Mesenchymal stem cell (in vitro differentiated cells and primary cell): ENCODE results near the gene STAG3.

Experiments
- DNase-seq: peaks from one replicate; pipeline ENCODE4 v3.0.0-alpha.2; 2013
- H2AFZ ChIP-seq: one replicate; pipeline ENCODE4 v1.6.1; 2013; ENCODE audit warnings: low read depth, mild to moderate bottlenecking, control low read depth, inconsistent platforms, low read length, moderate library complexity
- H2AK5ac ChIP-seq: 2 replicates; pipeline ENCODE4 v1.6.1; 2013; ENCODE audit warnings: low read length, moderate library complexity, mild to moderate bottlenecking, inconsistent platforms; ENCODE audit not compliant: severe bottlenecking
- H2BK120ac ChIP-seq: one replicate; pipeline ENCODE4 v1.6.1; 2013; ENCODE audit warnings: low read depth, mild to moderate bottlenecking, inconsistent platforms, low read length, moderate library complexity
- H2BK12ac ChIP-seq, 2 experiments: one replicate each; pipeline ENCODE4 v1.6.1; 2013; ENCODE audit warnings: inconsistent platforms in 2 of 2, low read length in 2 of 2, mild to moderate bottlenecking in 2 of 2, moderate library complexity in 2 of 2, control low read depth in 1 of 2
- H2BK15ac ChIP-seq: one replicate; pipeline ENCODE4 v1.6.1; 2013; ENCODE audit warnings: mild to moderate bottlenecking, low read depth, inconsistent platforms; ENCODE audit not compliant: poor library complexity, severe bottlenecking
- H2BK5ac ChIP-seq: 2 replicates; pipeline ENCODE4 v1.6.1; 2013; ENCODE audit warnings: low read depth, mild to moderate bottlenecking, low read length, control low read depth, inconsistent platforms; ENCODE audit not compliant: poor library complexity, severe bottlenecking
- H3K14ac ChIP-seq, 2 experiments: one replicate each; pipeline ENCODE4 v1.6.1; 2013; ENCODE audit warnings: inconsistent platforms in 2 of 2, low read length in 2 of 2, control low read depth in 1 of 2, mild to moderate bottlenecking in 1 of 2, moderate library complexity in 1 of 2
- H3K18ac ChIP-seq, 2 experiments: one replicate each; pipeline ENCODE4 v1.6.1; 2013; ENCODE audit warnings: inconsistent platforms in 2 of 2, low read length in 2 of 2, control low read depth in 1 of 2, low read depth in 1 of 2, mild to moderate bottlenecking in 1 of 2
- H3K23ac ChIP-seq, 2 experiments: one replicate each; pipeline ENCODE4 v1.6.1; 2013; ENCODE audit warnings: inconsistent platforms in 2 of 2, low read length in 2 of 2, mild to moderate bottlenecking in 2 of 2, moderate library complexity in 2 of 2, control low read depth in 1 of 2
- H3K27ac ChIP-seq: 2 replicates; pipeline ENCODE4 v1.5.1; 2013; ENCODE audit warnings: mild to moderate bottlenecking, moderate library complexity, low read length, control low read depth, inconsistent platforms; ENCODE audit not compliant: poor library complexity, severe bottlenecking
- H3K27me3 ChIP-seq, 2 experiments: 2 replicates each; pipeline versions ENCODE4 v1.6.1 to v1.7.0; 2013; ENCODE audit warnings: low read length in 2 of 2, mild to moderate bottlenecking in 2 of 2, moderate library complexity in 2 of 2, control low read depth in 1 of 2, inconsistent platforms in 1 of 2; ENCODE audit not compliant: control insufficient read depth in 1 of 2, insufficient read depth in 1 of 2
- H3K36me3 ChIP-seq, 2 experiments: 2 replicates each; pipeline versions ENCODE4 v1.6.1 to v1.7.0; 2013; ENCODE audit warnings: low read length in 2 of 2, control low read depth in 1 of 2, inconsistent platforms in 1 of 2, low read depth in 1 of 2, mild to moderate bottlenecking in 1 of 2; ENCODE audit not compliant: insufficient read depth in 2 of 2, control insufficient read depth in 1 of 2
- H3K4ac ChIP-seq, 2 experiments: one replicate each; pipeline ENCODE4 v1.6.1; 2013; ENCODE audit warnings: inconsistent platforms in 2 of 2, low read length in 2 of 2, mild to moderate bottlenecking in 2 of 2, moderate library complexity in 2 of 2, control low read depth in 1 of 2, low read depth in 1 of 2
- H3K4me1 ChIP-seq: 2 replicates; pipeline ENCODE4 v1.6.1; 2013; ENCODE audit warnings: low read depth, low read length, control low read depth; ENCODE audit not compliant: control insufficient read depth, insufficient read depth
- H3K4me2 ChIP-seq: 2 replicates; pipeline ENCODE4 v1.6.1; 2013; ENCODE audit warnings: low read length, mild to moderate bottlenecking, inconsistent platforms; ENCODE audit not compliant: poor library complexity, severe bottlenecking
- H3K4me3 ChIP-seq, 2 experiments: 2 replicates each; pipeline versions ENCODE4 v1.5.1 to v1.7.0; 2013; ENCODE audit warnings: low read length in 2 of 2, mild to moderate bottlenecking in 2 of 2, control low read depth in 1 of 2, low read depth in 1 of 2; ENCODE audit not compliant: insufficient read depth in 1 of 2
- H3K79me1 ChIP-seq: replicated peaks from 2 replicates; pipeline ENCODE4 v1.6.1; 2013; ENCODE audit warnings: mild to moderate bottlenecking, control low read depth, low read length, inconsistent platforms; ENCODE audit not compliant: poor library complexity, severe bottlenecking
- H3K9ac ChIP-seq: 2 replicates; pipeline ENCODE4 v1.7.0; 2013; ENCODE audit warnings: mild to moderate bottlenecking, low read length, moderate library complexity
- H3K9me3 ChIP-seq: 2 replicates; pipeline ENCODE4 v1.7.0; 2013; ENCODE audit warnings: mild to moderate bottlenecking, low read length; ENCODE audit not compliant: control insufficient read depth
- H4K8ac ChIP-seq: one replicate; pipeline ENCODE4 v1.6.1; 2013; ENCODE audit warnings: inconsistent platforms, mild to moderate bottlenecking, low read length, moderate library complexity
- H4K91ac ChIP-seq: one replicate; pipeline ENCODE4 v1.6.1; 2013; ENCODE audit warnings: mild to moderate bottlenecking, low read length, inconsistent platforms
- WGBS: methylation state at CpG from one replicate; pipeline ENCODE4 v1.1.7; 2013; ENCODE audit warnings: mixed read lengths; 5-methylcytosine and 5-hydroxymethylcytosine counted together

STAG3 gene

DNA sequence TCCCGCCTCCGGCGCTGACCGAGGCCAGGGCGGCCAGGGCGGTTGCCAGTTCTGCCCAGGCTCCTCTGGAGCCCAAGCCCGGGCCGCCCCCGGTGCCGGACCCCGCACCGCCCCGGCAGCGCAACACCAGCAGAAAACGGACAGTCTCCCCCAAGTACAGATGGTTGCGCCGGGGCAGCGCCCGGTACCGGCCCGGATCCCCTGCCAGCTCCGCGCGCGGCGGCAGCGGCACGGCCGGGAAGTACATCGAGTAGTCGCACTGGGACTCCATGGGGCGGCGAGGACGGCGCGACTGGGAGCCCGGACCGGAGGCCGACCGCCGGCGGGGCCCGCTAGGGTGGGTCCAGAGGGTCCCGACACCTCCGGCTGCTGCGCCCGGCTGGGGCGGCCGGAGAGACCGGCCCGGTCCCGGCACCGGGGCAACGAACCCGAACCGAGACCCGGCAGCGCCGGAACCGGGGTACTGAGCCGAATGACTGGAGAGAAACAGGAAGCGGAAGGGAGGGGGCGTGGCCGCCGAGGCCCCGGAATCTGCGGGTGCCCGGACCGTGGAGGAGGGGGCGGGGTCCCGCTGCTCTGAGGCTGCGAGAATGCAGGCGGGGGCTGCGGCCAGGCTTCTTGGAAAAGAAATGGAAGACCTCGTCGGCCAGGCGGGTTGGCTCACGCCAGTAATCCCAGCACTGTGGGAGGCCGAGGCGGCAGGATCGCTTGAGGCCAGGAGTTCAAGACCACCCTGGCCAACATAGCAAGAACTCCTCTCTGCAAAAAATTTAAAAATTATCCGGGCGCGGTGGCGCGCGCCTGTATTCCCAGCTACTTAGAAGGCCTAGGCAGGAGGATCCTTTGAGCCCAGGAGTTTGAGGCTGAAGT lies 19.3 kb upstream of the STAG3 start, which contains the start of gene TRAPPC14:
TSS of gene TRAPPC14 (minus strand) at position 495 of the 870 bp plus-strand sequence. CDS start at position 271, 224 bp downstream.
- Histone ChIP-seq H2BK12ac (peak within 1 kb of the TSS in 1 of 2 experiments; percentile 25), H2AFZ (peak within 1 kb of the TSS; percentile 90)
- 3% methylated on average over 80 of the region's 87 CpGs for WGBS

DNA sequence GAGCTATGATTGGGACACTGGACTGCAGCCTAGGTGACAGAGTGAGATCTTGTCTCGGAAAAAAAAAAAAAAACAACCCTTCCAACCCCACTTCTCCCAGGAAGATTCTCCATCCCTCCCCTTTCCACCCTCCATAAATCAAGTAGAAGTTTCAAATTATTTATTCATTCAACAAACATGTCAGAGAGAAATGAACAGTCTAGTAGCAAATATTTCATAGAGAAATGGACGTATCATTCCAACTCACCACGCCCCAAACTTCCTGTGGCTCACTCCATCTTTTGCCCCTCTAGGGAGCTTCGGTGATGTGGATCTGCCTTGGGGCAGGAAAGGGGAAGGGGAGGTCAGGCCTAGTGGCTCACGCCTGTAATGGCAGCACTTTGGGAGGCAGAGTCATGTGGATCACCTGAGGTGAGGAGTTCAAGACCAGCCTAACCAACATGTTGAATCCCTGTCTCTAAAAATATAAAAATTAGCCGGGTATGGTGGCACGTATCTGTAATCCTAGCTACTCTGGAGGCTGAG lies 18.6 kb upstream of the STAG3 start:
- WGBS = 89% methylated on average over 5 of the region's 7 CpGs
- H2BK15ac ChIP-seq = no peak overlapping the region
- H3K4me1 ChIP-seq = peaks cover 34% of the 10 kb centered on the region
- H2BK120ac ChIP-seq = peak overlapping the region; percentile 71
- H3K23ac ChIP-seq = no peak overlapping the region
- H2BK12ac ChIP-seq = no peak overlapping the region
- peak overlapping the region in 1 of 2 experiments; percentile 95 for H3K18ac ChIP-seq
- H2AFZ ChIP-seq = no peak overlapping the region
- H3K36me3 ChIP-seq = peaks cover 26 to 27% of the 10 kb centered on the region in 2 experiments
- no peak overlapping the region for H4K91ac ChIP-seq
- no peak overlapping the region for H3K14ac ChIP-seq
- peak overlapping the region in 1 of 2 experiments; percentile 81 for H3K4me3 ChIP-seq
- no peaks in the 10 kb centered on the region for H3K9me3 ChIP-seq
- no peak overlapping the region for H2BK5ac ChIP-seq
- peak overlapping the region; percentile 80 for H3K4me2 ChIP-seq
- peak overlapping the region; percentile 28 for H3K27ac ChIP-seq
- H4K8ac ChIP-seq = peak overlapping the region; percentile 96
- peak overlapping the region; percentile 87 for H3K9ac ChIP-seq
- DNase-seq = no peak
- H3K79me1 ChIP-seq = peaks cover 18% of the 10 kb centered on the region
- H3K4ac ChIP-seq = peak overlapping the region in 1 of 2 experiments; percentile 32
- H2AK5ac ChIP-seq = no peak overlapping the region
- H3K27me3 ChIP-seq = peaks cover 0 to 5% of the 10 kb centered on the region in 2 experiments

More for the DNA sequence above, 19.3 kb upstream of the STAG3 start, which contains the start of gene TRAPPC14:
- no peaks in the 10 kb centered on the region for H3K9me3 ChIP-seq
- H3K4ac ChIP-seq = peak within 1 kb of the TSS; percentile 49 to 76
- peaks cover 0 to 5% of the 10 kb centered on the region in 2 experiments for H3K27me3 ChIP-seq
- peaks cover 32% of the 10 kb centered on the region for H3K4me1 ChIP-seq
- H3K14ac ChIP-seq = peak within 1 kb of the TSS; percentile 45 to 51
- peak within 1 kb of the TSS; percentile 61 for H2BK15ac ChIP-seq
- peak within 1 kb of the TSS; percentile 87 for H3K9ac ChIP-seq
- H3K18ac ChIP-seq = peak within 1 kb of the TSS; percentile 87 to 95
- H2AK5ac ChIP-seq = peak within 1 kb of the TSS; percentile 10
- peak within 1 kb of the TSS; percentile 80 for H3K4me2 ChIP-seq
- peak within 1 kb of the TSS; percentile 81 to 87 for H3K4me3 ChIP-seq
- H4K91ac ChIP-seq = peak within 1 kb of the TSS; percentile 57
- H2BK5ac ChIP-seq = peak within 1 kb of the TSS; percentile 71
- H3K79me1 ChIP-seq = peaks cover 18% of the 10 kb centered on the region
- peaks cover 33 to 34% of the 10 kb centered on the region in 2 experiments for H3K36me3 ChIP-seq
- peak within 1 kb of the TSS; percentile 28 for H3K27ac ChIP-seq
- peak within 1 kb of the TSS in 1 of 2 experiments; percentile 85 for H3K23ac ChIP-seq
- peak within 1 kb of the TSS; percentile 96 for H4K8ac ChIP-seq
- DNase-seq = peak; percentile 84
- peak within 1 kb of the TSS; percentile 71 for H2BK120ac ChIP-seq

DNA sequence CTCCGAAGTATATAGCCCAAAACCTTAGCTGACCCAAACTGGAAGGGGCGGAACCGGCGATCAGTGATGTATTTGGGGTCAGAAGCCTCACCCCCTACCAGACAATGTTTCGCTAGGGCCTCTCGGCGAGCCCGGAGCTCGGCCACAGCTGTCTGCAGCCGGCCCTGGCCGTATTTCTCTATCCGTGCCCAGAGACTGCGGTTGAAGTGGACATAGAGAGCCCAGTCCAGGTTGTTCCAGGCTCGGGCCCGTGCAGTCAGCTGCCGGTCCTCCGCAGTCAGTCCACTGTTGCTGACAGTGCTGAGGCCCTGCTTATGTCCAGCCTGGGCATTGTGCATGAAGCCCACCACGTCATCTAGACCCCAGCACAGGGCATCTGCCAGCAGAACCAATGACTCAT lies 17.7 kb upstream of the STAG3 start:
- no peak overlapping the region for H3K4ac ChIP-seq
- peaks cover 29% of the 10 kb centered on the region for H3K4me1 ChIP-seq
- H2BK12ac ChIP-seq = no peak overlapping the region
- peaks cover 0 to 5% of the 10 kb centered on the region in 2 experiments for H3K27me3 ChIP-seq
- peaks cover 17% of the 10 kb centered on the region for H3K79me1 ChIP-seq
- no peak overlapping the region for H2AFZ ChIP-seq
- DNase-seq = no peak
- no peak overlapping the region for H2BK5ac ChIP-seq
- H2BK120ac ChIP-seq = no peak overlapping the region
- no peak overlapping the region for H3K23ac ChIP-seq
- H3K9me3 ChIP-seq = no peaks in the 10 kb centered on the region
- H4K91ac ChIP-seq = no peak overlapping the region
- H3K14ac ChIP-seq = no peak overlapping the region
- peak overlapping the region; percentile 35 for H2AK5ac ChIP-seq
- H3K4me3 ChIP-seq = no peak overlapping the region
- no peak overlapping the region for H3K9ac ChIP-seq
- WGBS = 95% methylated on average over 18 of the region's 18 CpGs
- no peak overlapping the region for H3K27ac ChIP-seq
- no peak overlapping the region for H2BK15ac ChIP-seq
- H3K4me2 ChIP-seq = no peak overlapping the region
- H4K8ac ChIP-seq = no peak overlapping the region
- no peak overlapping the region for H3K18ac ChIP-seq
- peaks cover 20 to 21% of the 10 kb centered on the region in 2 experiments for H3K36me3 ChIP-seq

DNA sequence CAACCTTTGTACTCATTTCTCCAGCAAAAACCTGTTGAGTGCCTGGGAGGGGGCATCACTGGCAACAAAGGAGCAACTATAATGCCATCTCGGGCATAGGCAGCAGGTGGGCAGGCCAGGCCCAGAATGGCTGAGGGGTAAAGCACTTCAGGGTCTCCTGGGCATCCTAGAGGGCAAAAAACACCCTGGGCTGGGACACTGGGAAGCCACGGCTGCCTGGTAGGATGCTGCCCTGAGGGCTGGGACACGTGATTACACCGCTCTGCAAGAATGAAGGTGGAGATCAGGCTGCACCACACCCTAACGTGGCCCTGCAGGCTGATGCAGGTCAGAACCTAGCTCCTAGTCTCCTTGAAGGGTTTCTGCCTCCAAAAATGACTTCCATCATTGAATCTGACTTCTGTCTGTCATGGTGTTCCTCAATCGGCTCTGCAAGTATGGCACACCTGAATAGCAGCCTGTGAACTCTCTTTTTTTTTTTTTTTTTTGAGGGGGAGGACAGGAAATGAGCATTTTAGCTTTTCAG lies 14.6 kb upstream of the STAG3 start:
- H3K4me3 ChIP-seq = no peak overlapping the region
- H3K4me2 ChIP-seq = no peak overlapping the region
- no peak for DNase-seq
- no peak overlapping the region for H2BK12ac ChIP-seq
- H3K4me1 ChIP-seq = peaks cover 19% of the 10 kb centered on the region
- H3K27me3 ChIP-seq = peaks cover 15 to 31% of the 10 kb centered on the region in 2 experiments
- no peaks in the 10 kb centered on the region for H3K9me3 ChIP-seq
- H3K36me3 ChIP-seq = no peaks in the 10 kb centered on the region
- H3K9ac ChIP-seq = no peak overlapping the region
- H3K18ac ChIP-seq = no peak overlapping the region
- H2BK120ac ChIP-seq = no peak overlapping the region
- H3K27ac ChIP-seq = no peak overlapping the region
- H2AK5ac ChIP-seq = no peak overlapping the region
- H3K79me1 ChIP-seq = no peaks in the 10 kb centered on the region
- H3K23ac ChIP-seq = no peak overlapping the region
- no peak overlapping the region for H3K4ac ChIP-seq
- no peak overlapping the region for H2BK5ac ChIP-seq
- H3K14ac ChIP-seq = no peak overlapping the region
- H2BK15ac ChIP-seq = no peak overlapping the region
- WGBS = 74% methylated on average over 6 of the region's 6 CpGs
- no peak overlapping the region for H4K91ac ChIP-seq
- no peak overlapping the region for H4K8ac ChIP-seq
- H2AFZ ChIP-seq = no peak overlapping the region
